ENCODE measurements around the gene LHX3.

DNA sequence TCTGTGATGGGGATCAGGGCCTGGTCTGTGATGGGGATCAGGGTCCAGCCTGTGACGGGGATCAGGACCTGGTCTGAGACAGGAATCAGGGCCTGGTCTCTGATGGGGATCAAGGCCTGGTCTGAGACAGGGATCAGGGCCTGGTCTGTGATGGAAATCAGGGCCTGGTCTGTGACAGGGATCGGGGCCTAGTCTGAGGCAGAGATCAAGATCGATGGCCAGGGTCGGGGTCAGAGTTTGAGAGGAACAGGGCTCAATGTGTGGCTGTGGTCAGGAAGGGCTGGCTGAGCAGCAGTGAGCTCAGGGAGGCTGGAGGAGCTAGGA lies 52.4 kb downstream of the LHX3 start:
- TF ChIP-seq, protein P1, sequence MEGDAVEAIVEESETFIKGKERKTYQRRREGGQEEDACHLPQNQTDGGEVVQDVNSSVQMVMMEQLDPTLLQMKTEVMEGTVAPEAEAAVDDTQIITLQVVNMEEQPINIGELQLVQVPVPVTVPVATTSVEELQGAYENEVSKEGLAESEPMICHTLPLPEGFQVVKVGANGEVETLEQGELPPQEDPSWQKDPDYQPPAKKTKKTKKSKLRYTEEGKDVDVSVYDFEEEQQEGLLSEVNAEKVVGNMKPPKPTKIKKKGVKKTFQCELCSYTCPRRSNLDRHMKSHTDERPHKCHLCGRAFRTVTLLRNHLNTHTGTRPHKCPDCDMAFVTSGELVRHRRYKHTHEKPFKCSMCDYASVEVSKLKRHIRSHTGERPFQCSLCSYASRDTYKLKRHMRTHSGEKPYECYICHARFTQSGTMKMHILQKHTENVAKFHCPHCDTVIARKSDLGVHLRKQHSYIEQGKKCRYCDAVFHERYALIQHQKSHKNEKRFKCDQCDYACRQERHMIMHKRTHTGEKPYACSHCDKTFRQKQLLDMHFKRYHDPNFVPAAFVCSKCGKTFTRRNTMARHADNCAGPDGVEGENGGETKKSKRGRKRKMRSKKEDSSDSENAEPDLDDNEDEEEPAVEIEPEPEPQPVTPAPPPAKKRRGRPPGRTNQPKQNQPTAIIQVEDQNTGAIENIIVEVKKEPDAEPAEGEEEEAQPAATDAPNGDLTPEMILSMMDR (conservative IDR thresholded peaks at IDR 0.05): no peak
- no peak for TF ChIP-seq EZH2 (IDR thresholded peaks at IDR 0.05; ENCODE audit: low read depth)

Measured in PC-9 (cell line).